Measurements from ENCODE around the gene OR2A2.

Gene OR2A2

GRCh38 chr7:144144426-144144825 lies 35.0 kb downstream of the OR2A2 start:
- no peak for DNase-seq

DNA sequence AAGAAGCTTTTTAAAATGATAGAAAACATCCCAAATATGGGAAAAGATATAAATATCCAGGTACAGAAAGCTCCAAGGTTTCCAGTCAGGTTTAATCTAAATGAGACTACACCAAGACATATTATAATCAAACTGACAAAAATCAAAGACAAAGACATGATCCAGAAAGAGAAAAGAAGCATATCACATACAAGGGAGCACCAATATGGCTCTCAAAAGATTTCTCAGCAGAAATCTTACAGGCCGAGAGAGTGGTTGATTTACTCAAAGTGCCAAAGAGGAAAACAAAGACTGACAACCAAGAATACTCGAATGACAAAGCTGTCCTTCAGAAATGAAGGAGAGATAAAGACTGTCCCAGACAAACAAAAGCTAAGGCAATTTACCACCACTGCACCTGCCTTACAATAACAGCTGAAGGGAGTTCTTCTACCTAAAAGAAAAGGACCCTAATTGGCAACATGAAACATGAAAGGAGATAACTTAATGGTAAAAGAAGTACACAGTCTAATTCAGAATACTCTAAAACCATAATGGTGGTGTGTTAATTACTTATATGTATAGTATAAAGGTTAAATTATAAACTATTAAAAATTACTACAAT lies 38.9 kb downstream of the OR2A2 start:
- DNase-seq = no peak

DNA sequence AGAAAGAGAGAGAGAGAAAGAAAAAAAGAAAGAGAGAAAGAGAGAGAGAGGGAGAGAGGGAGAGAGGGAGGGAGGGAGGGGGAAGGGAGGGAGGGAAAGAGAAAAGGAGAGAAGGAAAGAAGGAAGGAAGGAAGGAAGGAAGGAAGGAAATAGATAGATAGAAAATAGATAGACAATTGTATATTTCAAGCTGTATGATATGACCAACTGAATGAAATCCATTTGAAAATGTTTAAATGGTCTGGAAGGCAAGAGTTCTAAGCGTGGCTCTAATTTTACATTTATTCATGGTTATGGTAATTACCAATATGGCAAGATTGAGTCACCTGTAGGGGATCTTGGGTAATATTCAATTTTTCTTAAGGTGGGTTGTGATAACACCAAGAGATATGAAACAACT lies 49.5 kb downstream of the OR2A2 start:
- DNase-seq = no peak

All from 8988T (cell line).